Loucy (cell line): ENCODE data around the gene CPA2.
"Not testable (repeated sequence)": the region's sequence is repeated elsewhere in the genome, so short reads cannot be mapped to it uniquely, and the experiment has no call there.

ENCODE experiments used
- CTCF ChIP-seq: fragments of 200-600 bp; sonication (generic); conservative IDR thresholded peaks from 2 replicates; pipeline ENCODE4 v1.5.1; 2014; ENCODE audit warnings: mild to moderate bottlenecking, antibody characterized with exemption, low read length
- EZH2phosphoT487 ChIP-seq: fragments of 200-600 bp; IDR thresholded peaks from 2 replicates; pipeline ENCODE4 v1.6.1; 2018; ENCODE audit warnings: antibody characterized with exemption, mild to moderate bottlenecking, moderate library complexity, borderline replicate concordance

DNA sequence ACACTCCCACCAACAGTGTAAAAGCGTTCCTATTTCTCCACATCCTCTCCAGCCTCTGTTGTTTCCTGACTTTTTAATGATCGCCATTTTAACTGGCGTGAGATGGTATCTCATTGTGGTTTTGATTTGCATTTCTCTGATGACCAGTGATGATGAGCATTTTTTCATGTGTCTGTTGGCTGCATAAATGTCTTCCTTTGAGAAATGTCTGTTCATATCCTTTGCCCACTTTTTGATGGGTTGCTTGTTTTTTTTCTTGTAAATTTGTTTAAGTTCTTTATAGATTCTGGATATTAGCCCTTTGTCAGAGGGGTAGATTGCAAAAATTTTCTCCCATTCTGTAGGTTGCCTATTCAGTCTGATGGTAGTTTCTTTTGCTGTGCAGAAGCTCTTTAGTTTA lies 17.0 kb upstream of the CPA2 start:
- TF ChIP-seq CTCF, EZH2phosphoT487: not testable (repeated sequence)
